Stimulated activated CD8-positive, alpha-beta memory T cell treated with anti-CD3 and anti-CD28 coated beads, Interleukin-7, amount 100 ng/mL, for 4 hours (primary cell): ENCODE data around the gene TNIK.
A peak's percentile ranks its signal among the peaks of the same experiment; 100 is the strongest.

Experiments used
- DNase-seq, 2 donors: peaks; one replicate each; pipeline ENCODE4 v3.0.0-alpha.2; 2020; ENCODE audit warnings: low read depth in 2 of 2

TNIK gene

GRCh38 chr3:171340434-171340833 is 119.8 kb downstream of the TNIK start:
- DNase-seq, result no peak

- DNase-seq, result no peak
Observed at GRCh38 chr3:171339598-171339997, 120.6 kb downstream of the TNIK start.

- DNase-seq, result no peak
Observed at GRCh38 chr3:171336406-171336805, 123.8 kb downstream of the TNIK start.

GRCh38 chr3:171335559-171335958 is 124.6 kb downstream of the TNIK start:
- DNase-seq, result no peak

- no peak for DNase-seq
Observed at GRCh38 chr3:171334465-171334811, 125.8 kb downstream of the TNIK start.

GRCh38 chr3:171333784-171334464 is 126.3 kb downstream of the TNIK start:
- DNase-seq, result no peak

GRCh38 chr3:171330938-171331337 is 129.3 kb downstream of the TNIK start:
- no peak for DNase-seq

- DNase-seq, result no peak
Observed at GRCh38 chr3:171329746-171330145, 130.5 kb downstream of the TNIK start.

- DNase-seq, result peak; percentile 3 to 5
Observed at GRCh38 chr3:171328419-171329082, 131.7 kb downstream of the TNIK start.

- no peak for DNase-seq
Observed at GRCh38 chr3:171327441-171328174, 132.6 kb downstream of the TNIK start.

- DNase-seq, result no peak
Observed at GRCh38 chr3:171326717-171327440, 133.3 kb downstream of the TNIK start.

GRCh38 chr3:171323938-171324536 is 136.2 kb downstream of the TNIK start:
- no peak for DNase-seq

GRCh38 chr3:171321559-171322360 is 138.4 kb downstream of the TNIK start:
- no peak for DNase-seq

- DNase-seq, result no peak
Observed at GRCh38 chr3:171320750-171321558, 139.3 kb downstream of the TNIK start.

- no peak for DNase-seq
Observed at GRCh38 chr3:171317171-171317570, 143.0 kb downstream of the TNIK start.

GRCh38 chr3:171315919-171316318 is 144.3 kb downstream of the TNIK start:
- DNase-seq, result no peak

- DNase-seq, result no peak
Observed at GRCh38 chr3:171315101-171315500, 145.1 kb downstream of the TNIK start.

GRCh38 chr3:171314341-171314740 is 145.9 kb downstream of the TNIK start:
- DNase-seq, result no peak

GRCh38 chr3:171313702-171314101 is 146.5 kb downstream of the TNIK start:
- no peak for DNase-seq

- DNase-seq, result no peak
Observed at GRCh38 chr3:171312741-171313140, 147.5 kb downstream of the TNIK start.
